Measurements from ENCODE around the gene CFAP410.

DNA sequence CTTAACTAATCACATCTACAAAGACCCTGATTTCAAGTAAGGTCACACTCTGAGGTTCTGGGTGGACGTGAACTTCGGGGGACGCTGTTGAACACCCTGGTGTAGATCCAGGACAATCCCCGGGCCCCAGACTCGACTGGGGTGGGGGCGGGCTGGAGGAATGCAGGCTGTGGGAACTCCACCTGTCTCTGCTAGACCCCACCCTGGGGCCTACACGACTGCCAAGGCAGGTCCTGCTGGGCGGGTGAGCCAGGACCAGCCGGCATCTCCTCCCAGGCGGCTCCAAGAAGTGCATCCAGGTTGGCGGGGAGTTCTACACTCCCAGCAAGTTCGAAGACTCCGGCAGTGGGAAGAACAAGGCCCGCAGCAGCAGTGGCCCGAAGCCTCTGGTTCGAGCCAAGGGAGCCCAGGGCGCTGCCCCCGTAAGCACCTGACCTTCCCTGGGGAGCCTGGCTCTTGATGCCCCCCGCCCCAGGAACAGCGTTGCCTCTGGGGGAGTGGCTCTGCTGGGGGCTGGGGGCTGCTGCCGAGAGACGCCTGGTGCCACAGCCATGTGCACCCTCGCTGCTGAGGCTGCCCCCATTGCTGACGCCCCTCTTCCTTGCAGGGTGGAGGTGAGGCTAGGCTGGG is 49.7 kb downstream of the CFAP410 start:
- TF ChIP-seq, protein P1, sequence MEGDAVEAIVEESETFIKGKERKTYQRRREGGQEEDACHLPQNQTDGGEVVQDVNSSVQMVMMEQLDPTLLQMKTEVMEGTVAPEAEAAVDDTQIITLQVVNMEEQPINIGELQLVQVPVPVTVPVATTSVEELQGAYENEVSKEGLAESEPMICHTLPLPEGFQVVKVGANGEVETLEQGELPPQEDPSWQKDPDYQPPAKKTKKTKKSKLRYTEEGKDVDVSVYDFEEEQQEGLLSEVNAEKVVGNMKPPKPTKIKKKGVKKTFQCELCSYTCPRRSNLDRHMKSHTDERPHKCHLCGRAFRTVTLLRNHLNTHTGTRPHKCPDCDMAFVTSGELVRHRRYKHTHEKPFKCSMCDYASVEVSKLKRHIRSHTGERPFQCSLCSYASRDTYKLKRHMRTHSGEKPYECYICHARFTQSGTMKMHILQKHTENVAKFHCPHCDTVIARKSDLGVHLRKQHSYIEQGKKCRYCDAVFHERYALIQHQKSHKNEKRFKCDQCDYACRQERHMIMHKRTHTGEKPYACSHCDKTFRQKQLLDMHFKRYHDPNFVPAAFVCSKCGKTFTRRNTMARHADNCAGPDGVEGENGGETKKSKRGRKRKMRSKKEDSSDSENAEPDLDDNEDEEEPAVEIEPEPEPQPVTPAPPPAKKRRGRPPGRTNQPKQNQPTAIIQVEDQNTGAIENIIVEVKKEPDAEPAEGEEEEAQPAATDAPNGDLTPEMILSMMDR (IDR thresholded peaks at IDR 0.05; ENCODE audit: low read length) = no peak
- TF ChIP-seq EZH2phosphoT487 (IDR thresholded peaks at IDR 0.05; ENCODE audit: low read length) (no peak), EZH2 (optimal IDR thresholded peaks at IDR 0.05; ENCODE audit: low read depth, low read length) (no peak)

All from MM.1S (cell line).